Liver (tissue), 3 donors: ENCODE measurements around the gene TMEM204.

ENCODE experiments used
- CTCF ChIP-seq: fragments of 150-350 bp; IDR thresholded peaks from 2 replicates; pipeline ENCODE4 v1.5.1; 2017; ENCODE audit warnings: improper control_type of control experiment, low read depth, low read length; ENCODE audit not compliant: missing input control
- HNF4G ChIP-seq: IDR thresholded peaks from 2 replicates; pipeline ENCODE4 v1.6.1; 2016; ENCODE audit warnings: antibody characterized with exemption
- JUND ChIP-seq, 2 donors: IDR thresholded peaks; 2 replicates each; pipeline ENCODE4 v1.6.1; 2016; ENCODE audit warnings: antibody characterized with exemption in 2 of 2
- NR2F2 ChIP-seq: IDR thresholded peaks from 2 replicates; pipeline ENCODE4 v1.6.1; 2016; ENCODE audit warnings: antibody characterized with exemption
- RAD21 ChIP-seq, 2 donors: IDR thresholded peaks; 2 replicates each; pipeline ENCODE4 v1.6.1; 2016; ENCODE audit warnings: antibody characterized with exemption in 2 of 2, mild to moderate bottlenecking in 2 of 2
- SP1 ChIP-seq: IDR thresholded peaks from 2 replicates; pipeline ENCODE4 v1.6.1; 2018; ENCODE audit warnings: antibody characterized with exemption, mild to moderate bottlenecking
- YY1 ChIP-seq: IDR thresholded peaks from 2 replicates; pipeline ENCODE4 v1.6.1; 2016; ENCODE audit warnings: antibody characterized with exemption, mild to moderate bottlenecking
- TF ChIP-seq, protein P1 (sequence below): IDR thresholded peaks from 2 replicates; pipeline ENCODE4 v1.6.1; 2016; ENCODE audit warnings: antibody characterized with exemption
- donor health status: healthy.
- donor health status: healthy.

DNA sequence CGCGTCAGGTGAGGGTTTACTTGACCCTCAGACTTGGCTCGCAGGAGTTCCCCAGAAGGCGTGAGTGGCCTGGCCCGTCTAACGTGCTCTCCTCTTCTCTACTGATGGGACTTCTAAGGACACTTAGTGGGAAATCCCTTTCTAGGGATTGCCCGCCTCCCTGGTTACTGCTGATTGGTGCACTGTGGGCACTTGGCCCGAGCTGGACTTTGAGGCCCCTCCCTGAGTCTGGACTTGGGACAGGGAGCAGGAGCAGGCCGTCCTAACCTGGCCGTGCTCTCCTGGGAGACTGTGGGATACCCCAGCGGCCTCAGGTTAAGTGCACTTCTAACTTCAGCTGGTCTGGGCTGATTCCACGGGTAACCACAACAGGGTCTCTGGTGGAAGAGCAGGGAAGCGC is 63.7 kb downstream of the TMEM204 start:
- TF ChIP-seq JUND (IDR thresholded peaks at IDR 0.05), result no peak
- TF ChIP-seq CTCF, result no peak
- TF ChIP-seq SP1, result no peak
- TF ChIP-seq RAD21 (IDR thresholded peaks at IDR 0.05), result no peak
- TF ChIP-seq, protein P1, sequence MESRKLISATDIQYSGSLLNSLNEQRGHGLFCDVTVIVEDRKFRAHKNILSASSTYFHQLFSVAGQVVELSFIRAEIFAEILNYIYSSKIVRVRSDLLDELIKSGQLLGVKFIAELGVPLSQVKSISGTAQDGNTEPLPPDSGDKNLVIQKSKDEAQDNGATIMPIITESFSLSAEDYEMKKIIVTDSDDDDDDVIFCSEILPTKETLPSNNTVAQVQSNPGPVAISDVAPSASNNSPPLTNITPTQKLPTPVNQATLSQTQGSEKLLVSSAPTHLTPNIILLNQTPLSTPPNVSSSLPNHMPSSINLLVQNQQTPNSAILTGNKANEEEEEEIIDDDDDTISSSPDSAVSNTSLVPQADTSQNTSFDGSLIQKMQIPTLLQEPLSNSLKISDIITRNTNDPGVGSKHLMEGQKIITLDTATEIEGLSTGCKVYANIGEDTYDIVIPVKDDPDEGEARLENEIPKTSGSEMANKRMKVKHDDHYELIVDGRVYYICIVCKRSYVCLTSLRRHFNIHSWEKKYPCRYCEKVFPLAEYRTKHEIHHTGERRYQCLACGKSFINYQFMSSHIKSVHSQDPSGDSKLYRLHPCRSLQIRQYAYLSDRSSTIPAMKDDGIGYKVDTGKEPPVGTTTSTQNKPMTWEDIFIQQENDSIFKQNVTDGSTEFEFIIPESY, result no peak
- TF ChIP-seq HNF4G, result no peak
- no peak for TF ChIP-seq YY1
- TF ChIP-seq NR2F2, result no peak
